Endothelial cell of umbilical vein (primary cell): ENCODE measurements around the gene FOXN1.

Source experiments
- EZH2 ChIP-seq: IDR thresholded peaks from 2 replicates; pipeline ENCODE4 v1.6.1; 2012; ENCODE audit warnings: borderline replicate concordance, low read depth, mild to moderate bottlenecking, moderate library complexity, low read length, inconsistent platforms; ENCODE audit not compliant: severe bottlenecking
- GATA2 ChIP-seq: IDR thresholded peaks from 2 replicates; pipeline ENCODE4 v1.7.0; 2011; ENCODE audit warnings: low read depth, mild to moderate bottlenecking, moderate library complexity, mixed read lengths, low read length; ENCODE audit not compliant: insufficient read length, insufficient read depth
- POLR2A ChIP-seq: IDR thresholded peaks from 2 replicates; pipeline ENCODE4 v1.6.1; 2012; ENCODE audit warnings: low read depth, mild to moderate bottlenecking, control low read depth, low read length
- TF ChIP-seq, protein P1 (sequence below), 2 donors: IDR thresholded peaks; 1 replicate in 1 of 2; 2 replicates in 1 of 2; pipeline ENCODE4 v1.5.1; 2011; ENCODE audit warnings: low read length in 2 of 2, mild to moderate bottlenecking in 2 of 2, moderate library complexity in 2 of 2, control low read depth in 1 of 2, inconsistent platforms in 1 of 2, low read depth in 1 of 2; ENCODE audit not compliant: insufficient read depth in 1 of 2; ENCODE audit errors: extremely low read depth in 1 of 2
- TF ChIP-seq, protein P2 (sequence below): IDR thresholded peaks from 2 replicates; pipeline ENCODE4 v1.6.1; 2011; ENCODE audit not compliant: insufficient read depth, insufficient read length

- TF ChIP-seq, protein P1, sequence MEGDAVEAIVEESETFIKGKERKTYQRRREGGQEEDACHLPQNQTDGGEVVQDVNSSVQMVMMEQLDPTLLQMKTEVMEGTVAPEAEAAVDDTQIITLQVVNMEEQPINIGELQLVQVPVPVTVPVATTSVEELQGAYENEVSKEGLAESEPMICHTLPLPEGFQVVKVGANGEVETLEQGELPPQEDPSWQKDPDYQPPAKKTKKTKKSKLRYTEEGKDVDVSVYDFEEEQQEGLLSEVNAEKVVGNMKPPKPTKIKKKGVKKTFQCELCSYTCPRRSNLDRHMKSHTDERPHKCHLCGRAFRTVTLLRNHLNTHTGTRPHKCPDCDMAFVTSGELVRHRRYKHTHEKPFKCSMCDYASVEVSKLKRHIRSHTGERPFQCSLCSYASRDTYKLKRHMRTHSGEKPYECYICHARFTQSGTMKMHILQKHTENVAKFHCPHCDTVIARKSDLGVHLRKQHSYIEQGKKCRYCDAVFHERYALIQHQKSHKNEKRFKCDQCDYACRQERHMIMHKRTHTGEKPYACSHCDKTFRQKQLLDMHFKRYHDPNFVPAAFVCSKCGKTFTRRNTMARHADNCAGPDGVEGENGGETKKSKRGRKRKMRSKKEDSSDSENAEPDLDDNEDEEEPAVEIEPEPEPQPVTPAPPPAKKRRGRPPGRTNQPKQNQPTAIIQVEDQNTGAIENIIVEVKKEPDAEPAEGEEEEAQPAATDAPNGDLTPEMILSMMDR (IDR thresholded peaks at IDR 0.05; ENCODE audit: extremely low read depth in 1 of 2, insufficient read depth in 1 of 2, low read depth in 1 of 2, low read length in 2 of 2), result no peak
- no peak for TF ChIP-seq POLR2A
- no peak for TF ChIP-seq EZH2
- TF ChIP-seq GATA2, result no peak
- TF ChIP-seq, protein P2, sequence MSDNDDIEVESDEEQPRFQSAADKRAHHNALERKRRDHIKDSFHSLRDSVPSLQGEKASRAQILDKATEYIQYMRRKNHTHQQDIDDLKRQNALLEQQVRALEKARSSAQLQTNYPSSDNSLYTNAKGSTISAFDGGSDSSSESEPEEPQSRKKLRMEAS, result no peak
Observed at GRCh38 chr17:28495635-28496034, 10.5 kb upstream of the FOXN1 start.
